OCI-M1 (cell line): ENCODE data around the gene PRKN.

Source experiments
- DNase-seq: peaks from one replicate; lab custom pipeline; 2025; lab: John Stamatoyannopoulos, UW

Gene PRKN

DNA sequence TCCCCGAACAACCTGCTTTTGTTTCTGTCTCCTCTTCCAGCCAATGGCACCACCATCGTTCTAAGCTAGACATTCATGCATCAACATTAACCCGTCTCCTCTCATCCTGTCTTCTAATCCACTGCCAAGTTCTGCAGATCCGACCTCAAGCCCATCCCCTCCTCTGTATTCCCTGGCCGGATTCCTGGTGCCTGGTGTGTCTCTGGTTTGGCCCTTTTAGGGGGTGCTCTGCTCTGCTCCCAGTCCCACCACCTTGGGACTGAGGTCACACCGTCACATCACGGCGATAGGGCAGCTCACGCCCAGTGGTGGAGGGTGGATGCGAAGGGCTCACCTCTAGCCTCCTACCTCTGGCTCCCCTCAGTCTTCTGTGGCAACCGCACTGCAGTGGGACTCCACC lies 1351.2 kb downstream of the PRKN start:
- no peak for DNase-seq

DNA sequence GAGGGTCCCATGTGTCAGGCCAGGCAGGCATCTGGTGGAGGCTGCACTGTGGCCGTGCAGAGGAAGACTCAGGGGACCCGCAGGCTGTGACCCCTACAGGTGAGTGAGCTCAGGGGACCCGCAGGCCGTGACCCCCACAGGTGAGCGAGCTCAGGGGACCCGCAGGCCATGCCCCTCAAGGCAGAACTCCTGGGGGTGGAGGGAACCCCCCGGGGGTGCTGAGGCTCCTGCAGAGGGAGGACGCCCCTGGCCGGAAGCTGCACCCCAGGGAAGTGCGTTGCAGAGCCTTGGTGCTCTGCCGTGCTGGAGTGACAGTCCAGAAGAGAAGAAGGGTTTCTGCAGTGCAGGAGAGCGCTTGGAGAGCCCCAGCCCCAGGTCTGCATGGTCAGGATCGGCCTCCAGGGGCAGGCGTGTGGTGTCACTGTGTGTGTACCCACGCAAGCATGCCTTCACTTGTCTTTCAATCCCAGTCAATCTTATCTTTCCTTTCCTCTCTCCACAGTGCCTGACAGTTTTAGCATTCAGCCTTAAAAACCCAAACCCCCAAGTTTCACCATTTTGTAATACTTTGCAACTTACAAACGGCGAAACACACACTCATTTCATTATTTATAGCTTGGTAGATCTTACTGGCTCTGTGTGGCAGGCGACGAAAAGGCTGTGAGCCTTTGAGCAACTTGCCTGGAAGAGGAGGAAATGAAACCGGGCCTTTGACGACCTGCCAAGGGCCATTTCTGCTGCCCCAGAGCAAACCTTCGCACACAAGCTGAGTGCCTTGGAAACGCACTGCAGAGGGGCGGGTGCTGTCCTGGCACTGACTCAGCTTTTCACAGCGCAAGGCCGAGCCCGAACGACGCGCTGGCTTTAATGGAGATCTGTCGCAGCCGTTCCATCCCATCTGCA lies 1352.3 kb downstream of the PRKN start:
- peak; percentile 19 for DNase-seq

DNA sequence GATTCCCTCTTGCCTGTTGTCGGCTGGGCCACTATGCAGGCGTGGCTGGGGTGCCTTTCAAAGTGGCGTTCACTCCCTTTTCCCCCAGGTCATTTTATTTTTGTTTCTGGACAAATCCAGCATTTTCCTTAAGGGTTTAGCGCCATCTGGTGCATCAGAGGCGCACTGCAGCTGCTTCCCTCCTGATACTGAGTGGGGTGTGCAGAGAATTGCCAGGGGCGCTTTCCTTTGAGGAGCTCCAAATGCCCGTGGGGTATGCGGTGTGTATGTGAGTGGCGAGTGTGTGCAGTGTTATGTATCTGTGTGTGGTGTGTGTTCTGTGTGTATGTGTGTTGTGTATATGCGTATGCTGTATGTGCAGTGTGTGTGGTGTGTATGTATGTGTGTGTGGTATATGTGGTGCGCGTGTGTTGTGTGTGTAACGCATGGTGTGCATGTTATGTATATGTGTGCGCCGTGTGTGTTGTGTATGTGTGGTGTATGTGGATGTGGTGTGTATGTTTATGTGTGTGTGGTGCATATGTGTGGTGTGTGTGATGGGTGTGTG lies 1353.6 kb downstream of the PRKN start:
- DNase-seq = peak; percentile 87

DNA sequence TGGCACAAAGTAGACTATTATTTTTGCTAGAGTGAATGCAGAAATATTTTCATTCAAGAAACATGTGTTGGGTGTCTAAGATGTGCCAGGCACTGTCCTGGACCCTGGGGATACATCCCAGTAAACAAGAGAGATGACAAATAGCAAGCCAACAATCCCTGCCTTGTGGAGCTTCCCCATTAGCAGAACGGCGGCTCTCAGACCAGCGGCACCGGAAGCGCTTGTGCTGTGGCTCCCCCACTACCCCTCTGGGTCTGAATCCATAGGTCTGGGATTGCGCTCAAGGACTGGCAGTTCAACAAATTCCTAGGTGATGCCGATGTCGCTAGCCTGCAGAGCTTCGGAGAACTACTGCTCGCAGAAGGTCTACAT lies 1355.2 kb downstream of the PRKN start:
- no peak for DNase-seq

DNA sequence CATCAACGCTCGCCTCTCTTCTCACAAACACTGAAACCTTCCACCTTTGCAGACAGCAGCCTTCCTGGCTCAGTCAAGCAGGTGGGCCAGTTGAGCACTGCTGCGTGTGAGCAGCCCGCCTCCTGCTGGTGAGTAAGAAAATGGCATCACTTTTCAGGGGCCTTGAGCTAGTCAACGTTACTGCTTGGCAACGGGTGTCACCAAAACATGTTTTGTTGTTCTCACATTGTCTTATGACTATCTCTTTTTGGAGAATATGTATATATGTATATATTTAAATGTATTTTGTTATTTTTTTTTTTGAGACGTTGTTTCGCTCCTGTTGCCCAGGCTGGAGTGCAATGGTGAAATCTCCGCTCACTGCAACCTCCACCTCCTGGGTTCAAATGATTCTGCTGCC lies 1356.7 kb downstream of the PRKN start:
- DNase-seq = peak; percentile 83

DNA sequence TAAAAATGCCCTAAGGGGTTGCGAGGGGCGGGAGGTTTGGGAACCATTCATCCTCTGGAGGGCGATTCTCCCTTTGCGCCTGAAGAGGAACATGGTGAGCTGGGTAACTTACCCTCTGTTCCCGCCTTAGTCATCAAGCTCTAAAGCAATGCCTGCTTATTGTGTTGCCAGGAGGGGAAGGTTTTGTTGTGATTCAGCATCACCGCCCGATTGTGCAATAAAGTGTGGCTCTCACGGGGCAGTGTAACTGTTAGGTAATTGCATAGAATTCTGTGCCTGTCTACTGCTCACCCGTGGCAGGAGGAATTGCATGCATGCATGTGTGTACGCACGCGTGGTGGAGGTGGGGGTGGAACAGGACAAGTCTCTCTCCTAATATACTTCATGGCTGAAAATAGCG lies 1358.2 kb downstream of the PRKN start:
- no peak for DNase-seq

DNA sequence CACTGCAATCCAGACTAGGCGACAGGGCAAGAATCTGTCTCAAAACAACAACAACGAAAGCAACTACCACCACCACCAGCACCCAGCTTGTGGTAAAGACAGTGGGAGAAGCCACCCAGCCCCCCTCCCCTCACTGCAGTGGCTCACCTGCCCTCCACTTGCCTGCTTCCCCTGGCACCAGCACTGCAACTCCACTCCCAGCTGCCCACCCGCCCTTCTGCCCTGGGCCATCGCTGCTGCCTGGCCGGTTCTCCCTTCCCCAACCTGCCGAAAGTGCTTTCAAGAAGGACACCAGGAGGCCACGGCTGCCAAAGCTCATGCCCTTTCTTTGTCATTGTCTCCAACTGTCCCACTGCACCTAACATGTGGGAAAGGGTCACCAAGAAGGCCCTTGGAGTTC lies 1359.1 kb downstream of the PRKN start:
- no peak for DNase-seq

DNA sequence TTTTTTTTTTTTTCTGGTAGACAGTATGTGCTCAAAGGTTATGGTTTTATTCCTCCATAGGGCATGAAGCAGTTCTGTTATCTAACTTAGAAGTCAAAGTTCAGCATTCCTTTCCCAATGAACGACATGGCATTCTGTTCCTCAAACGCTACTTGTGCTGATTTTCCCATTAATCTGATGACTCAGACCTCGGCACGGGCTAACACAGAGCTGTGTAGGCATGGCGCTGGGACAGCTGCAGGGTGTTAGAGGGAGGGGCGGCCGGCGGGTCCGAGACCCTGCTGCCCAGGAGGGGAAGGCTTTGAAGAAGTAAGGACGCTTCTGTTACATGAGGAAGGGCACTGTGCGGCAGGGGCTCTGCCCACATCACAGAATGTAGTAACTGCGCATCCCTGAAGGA lies 1360.1 kb downstream of the PRKN start:
- no peak for DNase-seq

DNA sequence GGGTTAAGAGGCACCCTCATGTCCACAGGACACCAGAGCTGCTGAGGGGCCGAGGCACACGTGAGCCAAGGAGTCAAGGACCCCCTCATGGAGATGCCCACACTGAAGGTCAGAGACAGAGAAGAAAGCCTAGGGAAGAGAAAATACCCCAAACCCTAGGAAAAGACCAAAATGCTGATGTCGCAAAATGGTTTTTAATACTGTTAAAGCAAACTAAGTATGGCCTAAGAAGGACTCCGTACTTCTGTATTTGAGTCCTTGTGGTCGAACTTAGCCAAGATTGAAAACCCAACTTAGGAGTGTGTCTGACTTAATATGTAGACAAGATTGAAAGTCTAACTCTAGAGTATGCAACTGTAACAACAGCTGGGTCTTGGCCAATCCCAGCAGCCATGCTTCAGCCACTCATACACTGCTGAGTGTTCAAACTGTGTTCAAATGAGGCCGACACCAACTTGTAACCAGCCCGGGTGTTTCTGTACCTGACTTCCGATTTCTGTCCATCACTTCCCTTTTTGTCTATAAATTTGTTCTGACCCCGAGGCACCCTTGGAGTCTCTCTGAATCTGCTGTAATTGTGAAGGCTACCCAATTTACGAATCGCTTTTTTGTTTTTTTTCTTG lies 1361.2 kb downstream of the PRKN start:
- no peak for DNase-seq

DNA sequence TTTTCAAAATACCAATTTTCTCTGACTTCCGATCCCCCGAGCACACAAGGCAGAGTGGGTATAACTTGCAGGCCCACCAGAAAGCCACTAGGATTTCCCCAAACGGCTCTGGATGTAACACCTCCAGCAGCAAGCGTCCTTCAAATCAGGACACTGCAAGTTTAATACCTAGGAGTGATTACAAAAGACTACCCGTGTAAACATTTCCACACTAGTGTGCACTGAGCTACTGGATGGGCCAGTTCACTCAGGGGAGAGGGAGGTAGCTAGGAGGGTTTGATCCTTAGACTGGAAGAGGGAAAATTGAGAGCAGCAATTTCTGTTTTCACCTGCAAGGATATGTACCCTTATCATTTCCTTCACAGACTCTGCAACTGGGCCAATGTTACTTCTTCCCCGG lies 1361.9 kb downstream of the PRKN start:
- no peak for DNase-seq

DNA sequence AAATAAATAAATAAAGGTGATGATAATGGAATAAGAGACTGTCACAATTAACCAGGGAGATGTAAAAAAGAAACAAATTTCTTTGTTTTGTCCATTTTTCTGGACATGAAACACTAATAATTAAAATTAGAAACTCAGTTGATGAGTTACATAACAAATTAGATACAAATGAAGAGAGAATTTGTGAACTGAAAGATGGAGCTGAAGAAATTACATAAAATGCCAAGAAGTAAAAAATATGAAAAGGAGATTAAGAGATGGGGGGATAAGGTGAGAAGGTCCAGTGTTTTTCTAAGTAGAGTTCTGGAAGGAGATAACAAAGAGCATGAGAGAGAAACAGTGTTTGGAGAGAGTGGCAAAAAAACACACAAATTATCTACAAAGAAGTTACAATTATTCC lies 1364.3 kb downstream of the PRKN start:
- no peak for DNase-seq

DNA sequence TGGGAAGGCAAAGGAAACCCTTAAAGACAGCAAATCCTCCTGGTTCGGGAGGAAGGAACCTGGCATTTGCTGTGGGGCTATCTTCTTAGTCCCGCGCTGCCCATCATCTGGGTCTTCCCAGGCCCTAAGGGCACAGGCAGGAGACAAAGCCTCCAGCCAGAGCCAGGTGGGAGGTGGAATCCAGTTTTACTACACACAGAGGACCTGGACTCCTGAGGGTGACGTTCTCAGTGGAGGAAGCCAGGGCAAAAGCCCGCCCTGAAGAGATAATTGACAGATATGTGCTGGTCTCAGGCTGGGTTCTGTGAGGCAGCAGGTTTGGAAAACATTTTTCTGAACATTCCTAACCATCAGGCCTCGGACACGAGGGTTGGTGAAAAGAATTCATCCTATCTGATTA lies 1365.3 kb downstream of the PRKN start:
- no peak for DNase-seq

DNA sequence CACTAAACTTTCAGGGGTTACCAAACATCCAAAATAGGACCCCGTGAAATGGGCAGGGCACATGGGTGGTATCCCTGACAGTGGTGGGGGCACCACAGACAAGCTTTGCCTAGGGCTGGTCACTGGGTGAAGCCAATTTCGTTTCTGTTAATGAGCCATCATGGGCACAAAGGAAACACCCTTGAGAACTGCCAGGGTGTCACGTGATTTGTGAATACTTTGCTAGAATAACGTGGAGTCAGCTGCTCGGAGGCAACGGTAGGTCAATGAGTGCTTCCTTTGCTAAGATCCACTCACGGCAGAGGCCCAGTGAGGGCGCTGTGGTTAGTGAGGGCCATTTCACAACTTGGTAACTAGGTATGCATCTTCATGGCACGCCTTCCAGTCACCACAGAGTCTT lies 1366.0 kb downstream of the PRKN start:
- no peak for DNase-seq

DNA sequence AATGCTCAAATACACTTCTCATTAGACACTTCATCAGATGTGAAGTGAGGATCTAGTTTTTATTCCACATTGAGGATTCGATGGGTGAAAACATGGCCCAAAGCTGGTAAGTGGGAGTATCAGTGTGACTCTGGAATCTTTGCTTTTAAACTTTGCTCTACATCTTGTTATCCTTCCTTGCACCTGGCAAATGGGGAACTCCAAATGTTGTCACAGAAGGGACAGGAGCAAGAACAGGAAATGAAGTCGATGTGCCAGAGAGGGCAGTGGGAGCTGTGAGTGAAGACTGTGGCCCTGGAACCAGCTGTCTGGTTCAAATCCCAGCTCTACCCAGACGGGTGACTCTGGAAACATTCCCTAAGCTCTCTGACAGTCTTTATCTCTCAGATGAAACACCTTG lies 1367.0 kb downstream of the PRKN start:
- DNase-seq = peak; percentile 40

DNA sequence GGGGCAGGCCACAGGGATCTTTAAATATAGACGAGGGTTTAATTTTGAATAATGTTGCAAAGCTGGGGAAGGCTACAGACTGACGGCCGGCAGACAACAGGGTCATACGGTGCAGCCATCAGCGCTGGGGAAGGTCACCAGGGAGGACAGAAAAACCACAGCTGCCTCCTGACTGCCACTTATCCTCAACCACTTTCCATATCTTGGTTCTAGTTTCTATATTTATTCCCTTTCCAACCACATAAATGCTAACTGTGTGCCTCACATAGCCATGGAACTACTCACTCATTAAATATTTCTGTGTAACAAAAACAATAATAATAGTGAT lies 1368.0 kb downstream of the PRKN start:
- peak; percentile 31 for DNase-seq

DNA sequence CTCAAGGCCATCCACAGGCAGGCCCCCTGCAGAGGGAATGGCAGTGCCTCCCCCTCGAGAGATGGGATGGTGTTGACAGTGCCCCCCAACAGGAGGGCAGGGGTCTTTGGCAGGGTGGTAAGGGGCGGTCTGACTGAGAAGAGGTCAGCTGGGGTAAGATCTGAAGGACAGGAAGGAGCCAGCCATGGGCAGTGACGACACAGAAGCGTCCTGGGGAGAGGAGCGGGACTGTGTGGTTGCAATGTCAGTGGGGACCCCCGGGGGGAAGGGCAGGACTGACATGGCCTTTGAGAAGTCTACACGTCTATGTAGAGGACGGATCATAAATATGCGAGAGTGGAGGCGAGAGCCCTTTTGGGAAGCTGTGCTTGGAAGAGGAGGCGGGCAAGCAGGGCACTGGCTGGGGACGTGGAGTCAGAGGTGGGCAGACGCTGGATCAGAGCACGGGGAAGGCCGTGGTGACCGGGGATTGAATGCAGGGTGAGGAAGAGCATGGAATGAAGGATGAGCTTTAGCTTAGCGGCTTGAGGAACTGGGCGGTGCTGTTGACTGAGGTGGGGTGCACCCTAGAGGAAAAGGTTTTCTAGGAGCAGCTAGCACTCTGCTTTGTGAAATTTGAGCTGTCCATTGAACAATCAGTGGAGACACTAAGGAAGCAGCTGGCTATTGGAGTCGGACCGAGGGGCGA lies 1371.3 kb downstream of the PRKN start:
- DNase-seq = no peak

DNA sequence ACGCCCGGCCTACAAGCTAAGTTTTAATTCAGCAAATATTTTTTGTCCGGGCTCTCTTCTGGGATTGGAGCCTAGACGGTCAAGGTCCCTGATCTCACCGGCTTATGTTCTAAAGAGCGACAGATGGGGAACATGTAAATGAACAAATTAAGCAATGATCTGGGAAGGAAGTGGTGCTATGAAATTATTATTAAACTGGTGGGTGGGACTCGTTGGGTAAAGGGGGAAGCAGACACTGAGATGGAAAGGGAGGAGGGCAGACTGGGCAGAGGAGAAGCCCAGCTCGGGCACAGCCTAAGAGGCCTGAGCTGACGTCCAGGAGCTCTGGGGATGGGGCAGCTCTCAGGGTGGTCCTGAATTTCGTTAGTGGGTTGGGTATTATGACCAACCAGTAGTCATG lies 1371.9 kb downstream of the PRKN start:
- DNase-seq = no peak

DNA sequence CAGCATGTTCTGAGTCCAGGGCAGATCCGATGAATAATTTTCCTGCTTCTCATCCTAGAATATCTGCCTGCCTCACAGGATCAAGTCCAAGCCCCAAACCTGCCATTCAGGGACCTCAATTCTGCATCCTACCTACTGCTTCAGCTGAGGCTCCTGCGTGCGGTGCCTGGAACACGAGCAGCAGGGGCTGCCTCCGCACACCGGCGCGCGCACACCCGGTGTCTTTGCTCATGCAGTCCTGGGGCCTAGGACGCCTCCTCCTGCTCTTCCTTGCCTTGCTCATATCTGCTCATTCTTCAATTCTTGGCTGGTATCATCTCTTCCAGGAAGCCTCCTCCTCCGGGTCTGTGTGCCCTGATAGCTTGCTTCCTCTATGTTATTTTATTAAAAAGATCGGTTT lies 1372.6 kb downstream of the PRKN start:
- no peak for DNase-seq

DNA sequence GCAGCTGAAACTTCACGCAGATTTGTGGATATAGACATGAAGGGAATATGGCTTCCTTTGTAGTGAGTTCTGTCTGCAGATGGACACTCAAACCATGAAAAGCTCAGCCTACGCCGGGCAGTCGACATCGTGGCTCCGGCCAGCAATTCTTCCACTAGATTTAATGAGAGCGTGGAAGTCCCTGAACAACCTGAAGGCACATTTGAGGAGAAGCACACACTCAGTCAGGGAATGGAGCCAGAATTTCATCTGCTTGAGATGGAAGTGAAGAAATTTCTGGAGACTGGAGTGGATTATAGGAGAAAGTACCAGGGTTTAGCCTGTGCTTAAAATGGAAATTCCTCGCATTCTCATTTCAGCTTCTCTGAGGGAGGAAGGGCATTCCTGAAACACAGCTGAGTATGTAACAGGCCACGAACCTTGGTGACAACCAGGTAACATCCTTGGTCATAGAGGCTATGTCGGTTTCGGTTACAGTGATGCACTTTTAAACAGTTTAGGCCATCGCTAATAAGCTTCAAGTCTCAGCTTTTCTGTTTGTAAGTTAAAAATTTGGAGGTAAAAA lies 1373.2 kb downstream of the PRKN start:
- DNase-seq = no peak

DNA sequence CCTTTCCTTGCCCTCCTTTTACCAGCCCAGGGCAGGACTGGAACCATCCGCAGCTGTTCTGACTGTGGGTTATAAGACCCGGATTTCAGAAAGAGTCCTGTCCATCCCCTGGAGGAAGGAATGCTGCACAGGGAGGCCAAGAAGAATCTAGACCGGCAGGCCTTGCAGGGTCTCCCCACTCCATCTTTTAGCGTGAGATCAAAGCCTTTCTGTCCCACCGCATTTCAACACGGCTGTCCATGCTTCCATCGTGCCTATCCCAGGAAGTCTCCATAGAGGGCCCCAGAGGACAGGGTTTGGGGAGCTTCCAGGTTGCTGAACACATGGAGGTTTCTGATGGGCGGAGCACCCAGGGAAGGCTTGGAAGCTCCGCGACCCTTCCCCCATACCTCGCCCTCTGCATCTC lies 1374.4 kb downstream of the PRKN start:
- peak; percentile 25 for DNase-seq

DNA sequence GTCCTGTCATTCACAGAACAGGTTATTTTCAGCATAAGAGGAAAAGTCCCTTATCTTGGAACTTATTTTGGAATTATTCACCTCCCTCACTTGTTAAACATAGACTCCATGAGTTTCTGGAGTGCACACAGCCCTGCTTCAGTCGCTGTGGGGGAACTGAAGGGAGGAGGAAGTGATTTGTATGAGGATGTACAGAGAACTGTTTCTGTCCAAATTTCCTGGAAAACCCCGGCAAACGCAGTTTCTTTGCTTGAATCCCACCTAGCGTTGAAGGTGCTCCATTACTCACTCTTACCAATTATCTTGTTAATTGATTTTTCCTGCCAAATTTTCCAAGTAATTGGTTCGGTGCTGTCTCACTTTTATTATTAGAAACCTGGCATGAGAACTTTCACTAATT lies 1375.7 kb downstream of the PRKN start:
- peak; percentile 77 for DNase-seq

DNA sequence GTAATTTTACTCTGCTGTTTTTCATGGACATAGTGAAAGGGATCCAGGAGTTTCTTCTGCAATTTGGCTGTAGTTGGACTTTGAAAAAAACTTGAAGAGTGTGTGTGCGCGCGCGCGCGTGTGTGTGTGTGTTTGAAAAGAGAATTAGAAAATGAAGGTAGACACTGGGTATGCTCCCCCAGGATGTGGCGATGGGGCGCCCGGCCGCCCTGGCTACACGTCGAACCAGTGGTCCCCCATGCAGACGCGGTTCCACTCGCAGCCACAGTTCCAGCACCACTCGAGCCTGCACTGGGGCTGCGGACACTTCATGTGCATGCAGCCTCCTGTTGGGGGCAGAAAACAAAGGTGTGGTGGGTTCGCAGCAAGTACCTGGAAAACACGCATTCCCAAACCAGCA lies 1377.7 kb downstream of the PRKN start:
- no peak for DNase-seq

DNA sequence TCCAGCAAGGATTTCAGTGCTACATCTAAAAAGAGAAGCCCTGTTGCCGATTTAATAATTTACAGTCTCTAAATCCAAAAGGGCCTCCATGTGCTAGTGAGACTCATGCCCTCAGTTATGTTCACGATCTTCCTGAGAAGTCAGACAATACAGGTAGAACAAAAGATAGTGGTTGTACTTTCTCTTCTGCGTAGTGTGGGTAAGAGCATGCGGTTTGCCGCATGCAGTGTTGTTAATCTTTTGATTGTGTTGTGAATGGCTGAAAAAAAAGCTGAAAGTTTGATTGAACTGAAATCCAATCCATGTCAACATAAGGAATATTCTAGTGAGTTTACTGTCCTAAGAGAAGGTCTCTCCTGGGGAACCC lies 1379.0 kb downstream of the PRKN start:
- no peak for DNase-seq
